GM19397 (cell line): ENCODE data around the gene AMZ2.
"Not testable (repeated sequence)": the region's sequence is repeated elsewhere in the genome, so short reads cannot be mapped to it uniquely, and the experiment has no call there.

Experiments
- ATAC-seq: cut with Tn5 transposase; IDR thresholded peaks from one replicate; pipeline ENCODE4 v1.9.1; 2021; ENCODE audit warnings: mild to moderate bottlenecking, moderate library complexity; ENCODE audit not compliant: unreplicated experiment

AMZ2 gene

DNA sequence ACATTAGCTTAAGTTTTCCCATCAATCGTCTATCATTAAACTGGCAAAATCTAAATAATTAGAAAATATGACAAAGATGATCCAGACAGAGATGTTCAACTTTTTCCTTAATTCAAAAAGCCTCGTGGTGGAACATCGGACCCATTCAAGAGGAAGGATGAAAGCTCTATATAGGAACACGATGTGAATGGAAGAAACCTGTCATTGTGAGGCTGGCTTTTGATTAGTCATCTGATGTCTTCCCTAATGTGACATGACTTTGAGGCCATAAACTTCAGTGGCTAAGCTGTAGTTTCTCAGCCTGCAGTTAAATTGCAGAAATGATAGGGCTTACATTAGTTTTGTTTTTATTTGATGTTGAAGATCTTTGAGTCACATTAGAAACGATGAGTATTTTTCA, 1.0 kb downstream of the AMZ2 start:
- ATAC-seq = no peak

DNA sequence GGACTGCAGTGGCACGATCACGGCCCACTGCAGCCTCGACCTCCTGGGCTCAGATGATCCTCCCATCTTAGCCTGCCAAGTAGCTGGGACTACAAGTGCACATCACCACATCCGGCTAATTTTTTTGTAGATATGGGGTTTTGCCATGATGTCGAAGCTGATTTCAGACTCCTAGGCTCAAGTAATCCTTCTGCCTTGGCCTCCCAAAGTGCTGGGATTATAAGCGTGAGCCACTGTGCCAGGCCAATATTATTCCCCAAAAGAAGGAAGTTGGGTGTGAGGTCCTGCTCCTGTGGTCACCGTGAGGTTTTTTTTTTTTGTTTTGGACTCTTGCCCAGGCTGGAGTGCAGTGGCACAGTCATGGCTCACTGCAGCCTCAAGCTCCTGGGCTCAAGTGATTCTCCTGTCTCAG, 1.5 kb downstream of the AMZ2 start:
- ATAC-seq = no peak

DNA sequence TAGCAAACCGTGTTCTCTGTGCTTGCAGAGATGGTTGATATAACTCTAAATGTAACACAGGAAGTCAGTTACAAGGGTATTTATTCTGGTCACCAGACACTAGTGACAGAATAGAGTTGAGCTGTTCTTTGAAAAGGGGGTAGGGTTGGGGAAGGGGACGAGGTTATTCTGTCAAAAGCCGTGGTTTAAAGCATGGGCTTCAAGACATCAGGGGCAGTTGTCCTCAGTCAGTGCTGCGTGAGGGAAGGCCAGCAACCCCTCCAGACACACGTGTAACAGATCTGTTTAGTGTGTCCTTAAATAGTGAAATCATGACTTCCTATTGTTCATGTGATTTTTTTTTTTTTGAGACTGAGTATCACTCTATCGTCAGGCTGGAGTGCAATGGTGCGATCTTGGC, 5.6 kb downstream of the AMZ2 start:
- not testable (repeated sequence) for ATAC-seq

DNA sequence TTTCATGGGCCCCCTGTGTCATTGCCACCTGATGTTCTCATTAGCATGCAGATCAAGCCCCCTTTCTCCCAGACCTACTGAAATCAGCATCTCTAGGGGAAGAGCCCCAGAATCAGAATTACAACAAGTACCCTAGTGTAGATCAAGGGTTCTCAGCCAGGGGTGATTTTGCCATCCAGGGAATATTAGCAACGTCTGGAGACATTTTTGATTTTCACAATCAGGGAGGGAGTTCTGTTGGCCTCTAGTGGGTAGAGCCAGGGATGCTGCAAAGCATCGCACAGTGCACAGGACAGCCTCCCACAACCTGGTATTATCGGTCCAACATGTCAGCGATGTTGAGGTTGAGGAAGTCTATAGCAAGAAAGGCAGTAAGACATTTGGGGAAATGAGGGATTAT, 7.3 kb downstream of the AMZ2 start:
- ATAC-seq = no peak

DNA sequence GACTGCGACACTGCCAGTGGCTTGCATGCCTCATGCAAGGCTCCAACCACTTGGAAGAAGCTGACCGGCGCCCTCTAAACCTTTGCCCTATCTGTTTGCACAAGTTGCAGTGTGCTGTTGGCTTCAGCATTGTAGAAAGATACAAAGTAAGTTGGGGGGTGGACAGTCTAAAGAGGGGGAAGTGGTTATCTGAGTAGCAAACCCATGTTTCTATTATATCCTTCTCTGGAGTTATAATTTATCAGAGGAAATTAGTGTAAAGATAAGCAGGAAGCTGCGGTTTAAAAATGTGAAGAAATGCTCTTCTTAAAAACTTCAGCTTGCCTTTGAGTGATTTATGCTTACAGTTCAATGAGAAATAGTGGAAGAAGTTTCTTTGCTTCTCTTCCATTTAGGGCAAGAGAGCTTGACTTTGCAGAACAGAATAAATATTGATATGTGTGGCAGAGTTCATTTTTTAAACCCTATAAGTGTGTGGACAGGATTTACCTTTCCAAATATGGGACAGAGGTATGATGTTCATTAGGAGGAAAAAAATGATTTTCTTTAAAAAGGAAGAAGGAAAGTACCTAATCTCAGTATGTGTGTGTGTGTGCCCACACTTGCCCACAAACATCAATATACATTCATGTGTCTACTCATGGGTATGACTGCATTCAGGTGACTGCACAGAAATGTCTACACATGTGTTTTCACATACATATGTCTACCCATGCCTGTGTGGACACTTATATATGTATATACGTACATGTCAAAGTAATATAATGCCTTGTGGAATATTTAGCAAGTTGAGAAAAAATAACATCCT, 8.1 kb downstream of the AMZ2 start:
- ATAC-seq = no peak

DNA sequence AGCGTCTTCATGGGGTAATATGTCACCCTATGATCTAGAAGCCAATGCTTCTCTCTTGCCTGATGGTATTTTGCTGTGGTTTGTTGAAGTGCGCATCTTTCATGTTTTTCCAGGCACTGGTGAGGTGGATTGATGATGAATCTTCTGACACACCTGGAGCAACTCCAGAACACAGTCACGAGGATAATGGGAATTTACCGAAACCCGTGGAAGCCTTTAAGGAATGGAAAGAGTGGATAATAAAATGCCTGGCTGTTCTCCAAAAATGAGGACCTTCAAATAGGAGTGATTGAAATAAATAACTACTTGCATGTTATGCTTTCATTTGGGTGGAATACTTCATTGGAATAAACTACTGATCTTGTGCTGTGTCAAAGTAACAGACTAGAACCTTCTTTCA, 8.9 kb downstream of the AMZ2 start:
- not testable (repeated sequence) for ATAC-seq

DNA sequence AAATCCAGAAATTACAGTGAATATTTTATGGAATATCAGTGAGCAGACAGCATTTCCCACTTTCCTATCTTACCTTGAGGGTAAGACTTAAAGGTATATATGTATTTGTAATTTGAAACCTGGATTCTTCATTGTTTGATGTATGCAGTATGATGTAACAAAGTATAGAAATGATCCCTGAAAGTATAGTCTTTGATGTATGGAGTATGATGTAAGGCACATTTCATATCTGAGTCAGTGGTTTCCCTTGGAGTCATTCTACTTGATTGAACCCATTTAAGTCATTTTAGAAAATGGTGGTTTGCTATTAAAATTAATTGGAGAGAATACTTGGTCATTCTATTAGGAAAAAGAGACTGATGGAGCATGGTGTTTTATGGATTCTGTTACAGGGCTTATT, 10.1 kb downstream of the AMZ2 start:
- ATAC-seq = no peak

DNA sequence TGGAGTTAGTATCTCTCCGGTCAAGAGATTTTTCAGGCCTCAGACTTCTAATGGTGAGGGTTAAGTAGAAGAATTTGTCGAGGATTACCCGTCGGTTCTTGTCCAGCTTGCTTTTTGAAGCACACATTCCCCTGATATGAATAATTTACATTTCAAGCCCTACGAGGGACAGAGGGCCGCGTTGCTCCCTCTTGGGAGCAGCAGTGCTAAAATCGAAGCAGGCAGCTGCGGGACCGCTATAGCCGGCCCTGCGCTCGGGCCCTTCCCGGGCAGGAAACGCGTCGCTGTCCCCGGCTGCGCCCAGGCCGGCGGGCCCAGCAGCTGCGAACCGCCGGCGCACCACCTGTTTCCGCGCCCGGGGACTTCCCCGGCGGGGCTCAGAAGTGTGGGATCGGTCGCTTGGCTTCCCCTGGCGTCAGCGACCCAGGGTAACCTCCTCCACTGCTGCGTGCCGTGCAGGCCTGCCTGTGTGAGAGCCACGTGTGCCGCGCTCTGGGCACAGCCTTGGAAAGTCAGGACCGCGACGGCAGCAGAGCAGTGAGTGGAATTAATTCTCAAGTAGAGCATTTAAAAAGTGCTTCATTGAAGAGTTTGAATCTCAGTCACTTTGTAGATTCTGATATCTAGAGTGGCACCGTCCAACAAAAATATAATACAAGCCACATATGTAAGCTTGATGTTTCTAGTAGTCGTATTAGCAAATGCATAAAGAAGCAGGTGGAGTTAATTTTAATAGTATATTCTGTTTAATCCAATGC, 11.2 kb downstream of the AMZ2 start:
- ATAC-seq = peak; percentile 98

DNA sequence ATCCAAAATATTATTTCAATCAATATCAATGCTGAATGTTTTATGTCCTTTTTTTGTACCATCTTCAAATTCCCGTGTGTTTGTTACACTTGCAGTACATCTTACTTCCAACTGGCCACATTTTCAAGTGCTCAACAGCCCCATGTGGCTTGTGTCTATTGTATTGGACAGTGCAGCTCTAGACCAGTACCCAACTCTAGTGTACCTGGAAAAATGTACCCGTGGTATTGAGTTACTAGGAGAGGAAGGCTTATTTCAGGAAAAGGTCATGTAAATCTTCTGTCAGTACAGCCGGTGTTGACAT, 11.8 kb downstream of the AMZ2 start:
- not testable (repeated sequence) for ATAC-seq

DNA sequence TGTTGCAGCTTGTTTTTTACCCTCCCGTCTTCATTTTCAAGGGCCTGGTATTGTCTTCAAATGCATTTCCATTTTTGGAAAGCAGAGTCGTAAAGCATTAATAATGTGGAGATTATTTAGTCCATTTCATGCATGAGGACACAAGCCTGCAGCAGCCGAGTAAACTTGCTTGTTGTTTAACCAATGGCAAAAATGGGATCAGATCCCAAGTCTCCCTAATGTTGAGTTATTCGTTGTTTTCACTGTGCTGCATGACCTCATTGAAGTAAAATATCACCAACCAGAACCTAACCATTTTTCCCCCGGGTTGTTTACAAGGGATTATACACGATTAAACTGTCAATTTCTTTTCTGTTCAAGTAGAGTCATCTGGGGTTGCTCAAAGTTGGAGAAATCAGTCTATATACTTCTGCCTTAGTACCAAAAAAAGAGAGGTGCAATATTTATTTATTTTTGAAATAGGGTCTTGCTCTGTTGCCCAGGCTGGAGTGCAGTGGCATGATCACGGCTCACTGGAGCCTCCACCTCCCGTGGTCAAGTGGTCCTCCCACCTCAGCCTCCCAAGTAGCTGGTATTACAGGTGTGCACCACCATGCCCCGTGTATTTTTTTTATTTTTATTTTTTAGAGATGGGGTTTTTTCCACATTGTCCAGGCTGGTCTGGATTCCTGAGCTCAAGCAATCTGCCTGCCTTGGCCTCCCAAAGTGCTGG, 12.4 kb downstream of the AMZ2 start:
- ATAC-seq = no peak

DNA sequence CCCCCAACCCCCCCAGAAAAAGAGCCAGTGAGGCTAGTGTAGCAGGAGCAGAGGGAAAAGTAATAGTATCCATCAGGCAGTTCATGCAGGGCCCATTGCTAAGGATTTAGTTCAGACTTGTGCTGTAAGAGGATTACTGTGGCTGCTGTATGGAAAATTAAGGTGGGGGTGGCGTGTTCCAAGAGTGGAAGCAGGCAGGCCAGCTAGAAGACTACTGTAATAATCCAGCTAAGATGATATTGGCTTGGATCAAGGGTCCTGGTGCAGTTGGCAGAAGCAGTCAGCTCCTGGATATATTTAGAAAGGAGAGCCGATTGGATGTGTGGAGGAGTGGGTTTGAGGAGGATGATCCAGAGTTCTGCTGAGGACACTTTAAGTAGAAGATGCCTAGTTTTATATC, 14.6 kb downstream of the AMZ2 start:
- ATAC-seq = not testable (repeated sequence)

DNA sequence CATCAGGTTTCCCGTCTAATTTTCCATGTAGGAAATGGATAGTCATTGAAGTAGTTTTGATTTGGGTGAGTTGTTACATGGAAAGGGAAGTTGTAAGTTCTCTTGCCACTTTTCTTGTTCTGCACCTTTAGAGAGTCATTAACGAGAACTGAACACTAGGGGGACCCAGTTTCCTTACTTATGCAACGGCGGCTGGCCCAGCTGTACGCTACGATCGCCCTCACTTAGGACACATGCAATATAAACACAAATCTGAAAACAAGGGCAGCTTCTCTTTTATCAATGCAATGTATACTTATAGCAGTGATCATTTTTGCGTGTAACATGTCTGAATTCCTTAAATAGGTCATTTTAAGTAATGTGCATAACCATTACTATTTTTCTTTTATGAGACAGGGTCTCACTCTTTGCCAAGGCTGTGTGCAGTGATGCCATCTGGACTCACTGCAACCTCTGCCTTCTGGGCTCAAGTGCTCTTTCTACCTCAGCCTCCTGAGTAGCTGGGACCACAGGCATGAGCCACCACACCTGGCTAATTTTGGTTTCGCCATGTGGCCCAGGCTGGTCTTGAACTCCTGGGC, 15.3 kb downstream of the AMZ2 start:
- ATAC-seq = peak; percentile 34

DNA sequence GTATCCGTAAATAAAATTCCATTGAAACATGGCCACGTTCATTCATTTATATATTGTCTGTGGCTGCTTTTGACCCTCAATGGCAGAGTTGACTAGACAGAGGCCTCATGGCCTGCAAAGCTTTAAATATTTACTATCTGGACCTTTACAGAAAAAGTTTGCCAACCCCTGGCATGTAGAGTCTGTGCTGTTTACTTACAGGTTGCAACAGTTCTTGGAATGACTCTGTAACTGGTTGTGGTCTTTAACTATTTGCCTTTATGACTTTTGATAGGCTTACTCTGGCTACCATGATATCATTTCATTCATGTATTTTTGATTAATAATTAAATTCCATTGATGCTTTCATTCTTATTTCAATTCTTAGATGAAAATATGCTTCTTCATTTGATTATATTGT, 18.0 kb downstream of the AMZ2 start:
- ATAC-seq = not testable (repeated sequence)

DNA sequence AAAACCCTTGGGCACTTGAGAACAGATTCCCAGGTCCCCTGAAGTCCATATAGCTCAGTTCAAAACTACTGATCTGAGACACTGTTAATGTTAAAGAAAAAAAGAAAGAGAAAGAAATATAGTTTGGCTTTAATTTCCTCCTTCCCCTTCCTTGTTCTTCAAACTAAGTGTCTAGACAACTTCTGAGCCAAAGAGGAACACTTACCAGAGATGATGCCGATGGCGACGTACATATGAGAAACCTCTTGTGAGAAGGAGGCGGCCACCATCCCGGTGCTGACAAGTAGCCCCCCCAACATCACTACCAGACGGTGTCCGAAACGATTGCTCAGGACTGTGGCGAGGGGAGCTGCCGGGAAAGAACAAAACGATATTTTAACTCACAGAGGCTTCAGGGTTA, 25.9 kb downstream of the AMZ2 start:
- ATAC-seq = no peak

DNA sequence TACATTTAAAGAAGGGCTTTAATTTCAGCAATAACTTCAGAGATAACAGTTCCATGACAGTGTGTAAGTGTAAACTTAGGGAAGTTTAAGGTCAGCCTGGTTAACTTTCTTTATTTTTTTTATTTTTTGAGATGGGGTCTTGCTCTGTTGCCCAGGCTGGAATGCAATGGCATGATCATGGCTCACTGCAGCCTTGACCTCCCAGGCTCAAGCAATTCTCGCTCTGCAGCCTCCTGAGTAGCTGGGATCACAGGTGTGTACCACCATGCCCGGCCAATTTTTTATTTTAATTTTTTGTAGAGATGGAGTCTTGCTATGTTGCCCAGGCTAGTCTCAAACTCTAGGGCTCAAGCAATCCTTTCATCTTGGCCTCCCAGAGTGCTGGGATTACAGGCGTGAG, 28.5 kb downstream of the AMZ2 start:
- not testable (repeated sequence) for ATAC-seq

DNA sequence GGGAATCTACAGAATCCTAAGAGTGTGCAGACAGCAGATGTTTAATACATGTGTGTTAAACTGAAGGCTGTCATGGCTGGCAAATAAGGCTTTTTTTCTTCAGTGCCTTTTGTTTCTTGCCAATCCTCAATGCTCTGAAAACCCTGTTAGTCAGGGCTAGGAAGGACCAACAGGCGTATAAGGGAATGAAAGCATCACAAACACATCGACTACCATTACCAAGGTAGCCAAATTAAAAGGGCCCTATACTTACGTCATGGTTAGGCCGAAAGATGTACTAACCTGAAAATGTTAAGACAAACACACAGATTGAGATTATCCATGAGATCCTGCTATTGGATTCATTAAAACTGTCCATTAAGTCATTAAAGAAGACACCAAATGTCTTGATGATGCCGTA, 30.0 kb downstream of the AMZ2 start:
- ATAC-seq = no peak

DNA sequence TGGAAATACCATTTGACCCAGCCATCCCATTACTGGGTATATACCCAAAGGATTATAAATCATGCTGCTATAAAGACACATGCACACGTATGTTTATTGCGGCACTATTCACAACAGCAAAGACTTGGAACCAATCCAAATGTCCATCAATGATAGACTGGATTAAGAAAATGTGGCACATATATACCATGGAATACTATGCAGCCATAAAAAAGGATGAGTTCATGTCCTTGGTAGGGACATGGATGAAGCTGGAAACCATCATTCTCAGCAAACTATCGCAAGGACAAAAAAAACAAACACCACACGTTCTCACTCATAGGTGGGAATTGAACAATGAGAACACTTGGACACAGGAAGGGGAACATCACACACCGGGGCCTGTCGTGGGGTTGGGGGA, 34.1 kb downstream of the AMZ2 start:
- not testable (repeated sequence) for ATAC-seq

DNA sequence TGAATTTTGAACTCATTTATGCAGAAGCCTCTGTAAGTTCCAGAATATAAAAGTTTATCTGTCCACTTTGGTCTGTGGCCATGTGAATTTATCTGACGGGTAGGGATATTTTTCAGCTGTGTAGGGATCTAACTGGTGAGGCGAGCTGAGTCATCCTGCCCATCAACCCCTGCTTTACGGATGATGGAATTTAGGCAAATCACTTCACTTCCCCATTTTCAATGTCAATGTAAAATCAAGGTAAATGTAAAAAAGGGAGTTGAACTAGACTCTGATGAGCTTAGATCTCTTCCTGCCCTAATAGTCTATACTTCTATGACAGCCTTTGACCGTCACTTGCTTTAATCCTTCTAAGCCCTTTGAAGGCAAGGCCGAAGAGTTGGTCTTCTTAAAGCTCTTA, 40.5 kb downstream of the AMZ2 start:
- ATAC-seq = no peak

DNA sequence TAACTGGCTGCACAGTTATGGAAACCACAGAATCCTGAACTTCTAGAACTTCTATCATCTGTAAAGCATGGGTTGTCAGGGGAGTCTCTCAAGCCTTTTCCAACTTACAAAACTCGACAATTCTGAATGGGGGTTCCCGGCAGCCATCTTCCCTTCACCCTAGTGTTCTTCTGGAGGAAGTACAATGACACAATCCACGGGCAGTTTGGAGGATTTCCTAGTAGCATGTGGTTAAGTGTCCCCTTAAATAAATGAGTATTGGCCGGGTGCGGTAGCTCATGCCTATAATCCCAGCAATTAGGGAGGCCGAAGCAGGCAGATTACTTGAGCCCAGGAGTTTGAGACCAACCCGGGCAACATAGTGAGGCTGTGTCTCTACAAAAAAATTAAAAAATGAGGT, 41.0 kb downstream of the AMZ2 start:
- no peak for ATAC-seq

DNA sequence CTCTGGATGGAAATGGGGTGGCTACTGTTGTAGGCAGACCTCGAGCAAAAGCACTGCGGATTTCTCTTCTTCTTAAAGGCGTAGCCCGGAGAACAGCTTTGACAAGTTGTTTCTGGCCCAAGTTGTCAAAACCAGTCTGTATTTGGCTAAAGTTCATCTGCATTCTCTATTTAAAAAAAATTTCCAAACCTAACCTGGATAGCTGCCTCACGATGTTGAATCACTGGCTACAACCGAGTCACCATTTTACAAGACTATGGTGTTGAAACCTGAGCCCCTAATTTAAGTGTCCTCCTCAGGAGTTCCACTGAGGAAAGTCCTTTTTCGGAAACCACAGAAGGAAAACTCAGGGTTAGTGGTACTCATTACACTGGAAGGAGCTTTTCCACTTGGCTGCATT, 41.6 kb downstream of the AMZ2 start:
- ATAC-seq = no peak

DNA sequence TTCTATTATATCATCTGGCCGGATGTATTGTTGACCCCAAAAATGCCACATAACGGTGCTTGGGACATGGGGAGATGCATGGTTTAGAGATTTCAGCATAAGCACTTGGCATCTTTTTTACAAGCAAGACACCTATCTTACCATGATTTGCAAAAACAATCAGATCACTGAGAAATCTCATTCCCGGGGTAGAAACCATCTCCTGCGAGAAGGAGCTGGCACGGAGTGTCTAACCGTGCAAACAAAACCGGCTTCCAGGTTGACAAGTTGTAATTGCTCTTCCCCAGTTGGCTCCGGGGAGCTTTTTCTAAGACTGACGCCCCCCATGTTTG, 42.1 kb downstream of the AMZ2 start:
- no peak for ATAC-seq
